Peyer's patch (tissue), 4 donors: Measurements from ENCODE around the gene MEIOB. TPM values are rescaled to one million over a fixed set of nuclear protein-coding genes. Genes with fewer than 3 reads are reported as not detected.

Experiments used
- DNase-seq, 3 donors: peaks; one replicate each; pipeline ENCODE4 v3.0.0-alpha.2; 2017 to 2019
- H3K27ac ChIP-seq, 4 donors: fragments of 200-600 bp; sonication (generic); one replicate each; pipeline ENCODE4 v1.5.1; 2016 to 2019
- H3K27me3 ChIP-seq, 2 donors: fragments of 200-600 bp; sonication (generic); one replicate each; pipeline ENCODE4 v1.5.1; 2019
- H3K36me3 ChIP-seq, 3 donors: fragments of 200-600 bp; sonication (generic); one replicate each; pipeline ENCODE4 v1.5.1; 2016 to 2019
- H3K4me1 ChIP-seq, 4 donors: fragments of 200-600 bp; sonication (generic); one replicate each; pipeline ENCODE4 v1.5.1; 2016 to 2019
- H3K4me3 ChIP-seq, 4 donors: fragments of 200-600 bp; sonication (generic); 1 replicate in 3 of 4; 2 replicates in 1 of 4; pipeline ENCODE4 v1.5.1; 2016 to 2019; ENCODE audit warnings: mild to moderate bottlenecking in 1 of 4
- H3K9me3 ChIP-seq, 4 donors: fragments of 200-600 bp; sonication (generic); one replicate each; pipeline ENCODE4 v1.5.1; 2016 to 2019; ENCODE audit warnings: mild to moderate bottlenecking in 1 of 4
- CTCF ChIP-seq, 6 experiments: fragments of 450-650 bp in 4 of 6; fragments of 200-600 bp in 2 of 6; sonication (generic) in 1 of 6; IDR thresholded peaks; one replicate each; pipeline ENCODE4 v1.5.1; 2017 to 2019; ENCODE audit warnings: antibody characterized with exemption in 6 of 6, mild to moderate bottlenecking in 3 of 6, moderate library complexity in 1 of 6
- POLR2A ChIP-seq, 2 donors: fragments of 450-650 bp; IDR thresholded peaks; one replicate each; pipeline ENCODE4 v1.5.1; 2017; ENCODE audit warnings: antibody characterized with exemption in 2 of 2, mild to moderate bottlenecking in 2 of 2, moderate library complexity in 2 of 2
- total RNA-seq, 4 donors: library from RNA; depleted of rRNA; stranded (reverse); fragments of >200 nt; gene quantifications; one replicate each; pipeline ENCODE4 v1.1.0, GENCODE V29; 2016

The MEIOB gene
- total RNA-seq, 4 donors from 2014 or later: not detected

DNA sequence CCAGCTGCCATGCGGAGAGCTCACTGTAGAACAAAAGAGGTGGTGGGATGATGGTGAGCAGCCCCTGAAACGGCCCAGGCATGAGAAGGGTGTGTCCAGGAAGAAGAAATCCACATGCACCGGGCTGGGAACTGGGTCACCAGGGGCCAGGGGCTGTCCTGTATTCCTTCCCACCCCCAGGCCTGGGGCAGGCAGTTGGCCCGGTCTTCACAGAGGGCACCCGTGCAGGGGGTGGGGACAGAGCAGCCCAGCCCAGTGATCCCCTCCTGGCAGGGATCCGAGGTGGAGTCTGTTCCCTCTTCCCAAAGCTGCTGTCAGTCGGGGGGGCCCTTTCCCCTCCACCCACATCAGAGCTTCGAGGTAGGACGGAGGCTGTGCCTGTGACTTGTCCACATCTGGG lies 37.0 kb upstream of the MEIOB start:
- H3K27me3 ChIP-seq: no peaks in the 10 kb centered on the region
- H3K36me3 ChIP-seq: no peaks in the 10 kb centered on the region
- no peak overlapping the region for H3K4me3 ChIP-seq
- peaks cover 0 to 6% (median 3%) of the 10 kb centered on the region in 4 donors for H3K4me1 ChIP-seq
- DNase-seq: peak in 1 of 3 donors; percentile 46
- no peak overlapping the region for H3K27ac ChIP-seq
- no peaks in the 10 kb centered on the region for H3K9me3 ChIP-seq
- TF ChIP-seq CTCF (IDR thresholded peaks at IDR 0.05): no peak
- TF ChIP-seq POLR2A (IDR thresholded peaks at IDR 0.05): no peak

DNA sequence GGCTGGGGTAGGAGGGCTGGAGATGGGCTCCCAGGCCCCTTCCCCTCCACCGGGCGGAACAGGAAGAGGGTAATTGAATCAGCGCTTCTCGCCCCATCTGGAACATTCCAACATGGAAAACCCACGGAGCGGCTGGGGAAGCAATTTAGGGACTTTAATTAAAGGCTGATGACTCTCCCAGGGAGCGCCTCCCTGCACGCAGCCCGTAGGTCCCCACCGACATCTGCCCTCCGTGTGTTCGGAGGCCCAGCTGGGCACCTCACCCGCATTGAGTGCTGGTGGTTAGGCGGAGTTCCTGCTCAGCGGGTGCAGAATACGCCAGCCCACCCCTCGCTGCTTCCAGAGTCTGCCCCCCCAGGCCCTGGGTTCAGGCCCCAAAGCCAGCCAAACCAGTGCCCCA lies 36.2 kb upstream of the MEIOB start:
- no peak overlapping the region for H3K27ac ChIP-seq
- H3K36me3 ChIP-seq: no peaks in the 10 kb centered on the region
- H3K27me3 ChIP-seq: no peaks in the 10 kb centered on the region
- no peak overlapping the region for H3K4me3 ChIP-seq
- H3K9me3 ChIP-seq: no peaks in the 10 kb centered on the region
- TF ChIP-seq POLR2A (IDR thresholded peaks at IDR 0.05) (no peak), CTCF (IDR thresholded peaks at IDR 0.05) (no peak)
- DNase-seq: no peak
- H3K4me1 ChIP-seq: no peaks in the 10 kb centered on the region

- Histone ChIP-seq H3K27ac (no peak overlapping the region), H3K27me3 (no peaks in the 10 kb centered on the region), H3K36me3 (no peaks in the 10 kb centered on the region), H3K4me1 (no peaks in the 10 kb centered on the region), H3K9me3 (no peaks in the 10 kb centered on the region), H3K4me3 (no peak overlapping the region)
- TF ChIP-seq POLR2A (IDR thresholded peaks at IDR 0.05) (no peak), CTCF (IDR thresholded peaks at IDR 0.05) (no peak)
- DNase-seq: peak in 1 of 3 donors; percentile 40
These were observed 35.4 kb upstream of the MEIOB start for GRCh38 chr16:1907226-1907860.

GRCh38 chr16:1906846-1907165 lies 34.8 kb upstream of the MEIOB start:
- Histone ChIP-seq H3K27me3 (no peaks in the 10 kb centered on the region), H3K4me3 (no peak overlapping the region), H3K9me3 (no peaks in the 10 kb centered on the region), H3K27ac (no peak overlapping the region), H3K36me3 (no peaks in the 10 kb centered on the region), H3K4me1 (no peaks in the 10 kb centered on the region)
- no peak for TF ChIP-seq POLR2A (IDR thresholded peaks at IDR 0.05)
- no peak for TF ChIP-seq CTCF (IDR thresholded peaks at IDR 0.05)
- no peak for DNase-seq

GRCh38 chr16:1906055-1906845 lies 34.3 kb upstream of the MEIOB start:
- Histone ChIP-seq H3K9me3 (no peaks in the 10 kb centered on the region), H3K4me3 (no peak overlapping the region), H3K27me3 (no peaks in the 10 kb centered on the region), H3K36me3 (no peaks in the 10 kb centered on the region), H3K27ac (no peak overlapping the region), H3K4me1 (no peaks in the 10 kb centered on the region)
- DNase-seq: peak in 1 of 3 donors; percentile 48
- TF ChIP-seq POLR2A (IDR thresholded peaks at IDR 0.05) (no peak), CTCF (IDR thresholded peaks at IDR 0.05) (no peak)
